AG04450 (cell line): Measurements from ENCODE around the gene PCLO. TPM values are rescaled to one million over a fixed set of nuclear protein-coding genes. Genes with fewer than 3 reads are reported as not detected.

Experiments
- CTCF ChIA-PET: fragments of 300-600, 350-600 bp; formaldehyde crosslinking; extraction: SDS; loops from one replicate; lab custom pipeline; 2022; ENCODE audit warnings: antibody characterized with exemption, inconsistent platforms; lab: Charles Lee
- POLR2A ChIA-PET: fragments of 350-600 bp; formaldehyde crosslinking; extraction: SDS; loops from one replicate; lab custom pipeline; 2021; ENCODE audit warnings: antibody characterized with exemption, inconsistent platforms; lab: Yijun Ruan, JAX
- DNase-seq: peaks from one replicate; pipeline ENCODE4 v3.0.0-alpha.2; 2011; ENCODE audit warnings: low read depth, low spot score
- H3K27ac ChIP-seq: one replicate; pipeline ENCODE4 v1.5.1; 2012; ENCODE audit warnings: low read depth, low read length, control low read depth
- H3K27me3 ChIP-seq: one replicate; pipeline ENCODE4 v1.6.0; 2012; ENCODE audit warnings: low read length; ENCODE audit not compliant: control insufficient read depth, insufficient read depth
- H3K4me3 ChIP-seq: 2 replicates; pipeline ENCODE4 v1.5.1; 2011; ENCODE audit warnings: mild to moderate bottlenecking, low read depth, low read length, control low read depth
- H3K9me3 ChIP-seq: 2 replicates; pipeline ENCODE4 v1.5.1; 2012; ENCODE audit warnings: low read length; ENCODE audit not compliant: control insufficient read depth, insufficient read depth
- polyA plus RNA-seq: library from polyadenylated mRNA; depleted of rRNA; stranded (reverse); fragments of >200 nt; gene quantifications from 2 replicates; pipeline ENCODE4 v1.2.3, GENCODE V29; 2011
- TF ChIP-seq, protein P1 (sequence below): IDR thresholded peaks from 2 replicates; pipeline ENCODE4 v1.5.1; 2011; ENCODE audit warnings: low read depth, low read length, control low read depth, inconsistent platforms

Gene PCLO
- polyA plus RNA-seq, 1 experiment: 0.01 TPM

DNA sequence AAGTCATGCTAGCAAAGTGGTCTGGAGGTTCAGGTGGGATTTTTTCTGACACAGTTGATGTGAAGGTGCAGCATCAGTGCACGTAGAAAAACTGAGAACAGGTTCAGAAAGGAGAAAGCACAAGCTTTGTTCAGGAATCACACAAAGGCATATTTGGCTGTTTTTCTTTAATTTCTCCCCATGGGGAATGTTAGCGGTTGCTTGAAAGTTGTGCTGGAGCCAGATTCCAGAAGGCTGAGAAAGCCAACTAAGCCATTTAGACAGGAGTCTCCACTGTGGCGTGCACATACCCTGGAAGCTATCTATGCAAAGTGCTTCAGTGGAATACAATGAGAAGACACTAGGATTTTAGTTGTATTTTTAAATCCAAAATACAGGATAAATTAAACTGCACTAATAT, 201.4 kb downstream of the PCLO start:
- ChIA-PET POLR2A (no interaction called here), CTCF (no interaction called here)
- TF ChIP-seq, protein P1, sequence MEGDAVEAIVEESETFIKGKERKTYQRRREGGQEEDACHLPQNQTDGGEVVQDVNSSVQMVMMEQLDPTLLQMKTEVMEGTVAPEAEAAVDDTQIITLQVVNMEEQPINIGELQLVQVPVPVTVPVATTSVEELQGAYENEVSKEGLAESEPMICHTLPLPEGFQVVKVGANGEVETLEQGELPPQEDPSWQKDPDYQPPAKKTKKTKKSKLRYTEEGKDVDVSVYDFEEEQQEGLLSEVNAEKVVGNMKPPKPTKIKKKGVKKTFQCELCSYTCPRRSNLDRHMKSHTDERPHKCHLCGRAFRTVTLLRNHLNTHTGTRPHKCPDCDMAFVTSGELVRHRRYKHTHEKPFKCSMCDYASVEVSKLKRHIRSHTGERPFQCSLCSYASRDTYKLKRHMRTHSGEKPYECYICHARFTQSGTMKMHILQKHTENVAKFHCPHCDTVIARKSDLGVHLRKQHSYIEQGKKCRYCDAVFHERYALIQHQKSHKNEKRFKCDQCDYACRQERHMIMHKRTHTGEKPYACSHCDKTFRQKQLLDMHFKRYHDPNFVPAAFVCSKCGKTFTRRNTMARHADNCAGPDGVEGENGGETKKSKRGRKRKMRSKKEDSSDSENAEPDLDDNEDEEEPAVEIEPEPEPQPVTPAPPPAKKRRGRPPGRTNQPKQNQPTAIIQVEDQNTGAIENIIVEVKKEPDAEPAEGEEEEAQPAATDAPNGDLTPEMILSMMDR: no peak
- H3K9me3 ChIP-seq: no peaks in the 10 kb centered on the region
- no peaks in the 10 kb centered on the region for H3K27me3 ChIP-seq
- no peak for DNase-seq
- H3K27ac ChIP-seq: no peak overlapping the region
- H3K4me3 ChIP-seq: no peak overlapping the region

DNA sequence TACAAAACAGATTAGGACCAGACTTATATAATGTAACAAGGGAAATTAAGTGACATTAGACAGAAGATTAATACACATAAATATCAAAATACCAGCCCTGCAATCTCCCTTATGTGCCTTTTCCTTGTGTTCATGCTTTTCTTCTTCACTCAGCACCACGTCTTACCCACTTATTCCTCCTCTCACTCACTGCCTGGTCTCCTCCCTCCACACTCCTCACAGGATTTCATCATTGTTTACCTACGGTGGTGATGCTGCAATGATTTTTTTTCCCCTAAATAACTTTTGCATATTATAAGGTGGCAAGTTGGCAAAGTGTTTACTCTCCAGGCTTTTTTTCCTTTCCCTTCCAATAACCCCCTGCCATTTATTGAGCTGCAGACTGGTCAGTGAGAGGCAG, 203.2 kb downstream of the PCLO start:
- TF ChIP-seq, protein P1: no peak
- H3K9me3 ChIP-seq: no peaks in the 10 kb centered on the region
- H3K27ac ChIP-seq: no peak overlapping the region
- no peak overlapping the region for H3K4me3 ChIP-seq
- no peak for DNase-seq
- ChIA-PET POLR2A (no interaction called here), CTCF (no interaction called here)
- H3K27me3 ChIP-seq: no peaks in the 10 kb centered on the region

DNA sequence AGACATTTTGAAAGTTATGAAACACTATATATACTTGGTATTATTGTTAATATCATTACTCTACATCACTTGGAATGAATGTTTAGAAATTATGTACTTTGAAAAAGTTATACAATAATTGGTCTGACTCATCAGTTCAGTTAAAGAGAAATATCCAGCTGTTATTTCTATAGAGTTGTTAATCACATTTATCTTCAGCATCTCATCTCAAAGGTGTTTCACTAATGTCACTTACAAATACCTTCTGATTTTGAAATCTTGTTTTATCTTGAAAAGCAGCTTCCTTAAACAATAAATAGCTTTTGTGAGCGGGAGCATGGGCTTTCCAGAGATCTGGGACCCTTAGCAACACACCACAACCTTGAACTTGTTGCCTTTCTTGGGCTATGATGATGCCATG, 205.2 kb downstream of the PCLO start:
- CTCF ChIA-PET: no interaction called here
- Histone ChIP-seq H3K4me3 (no peak overlapping the region), H3K27ac (no peak overlapping the region), H3K9me3 (no peaks in the 10 kb centered on the region), H3K27me3 (no peaks in the 10 kb centered on the region)
- no peak for DNase-seq
- TF ChIP-seq, protein P1: no peak
- POLR2A ChIA-PET: interaction anchor here (0.7 kb wide), 1 partner anchor 689 kb away, joined by 3 read pairs; no protein-coding TSS in a partner anchor

DNA sequence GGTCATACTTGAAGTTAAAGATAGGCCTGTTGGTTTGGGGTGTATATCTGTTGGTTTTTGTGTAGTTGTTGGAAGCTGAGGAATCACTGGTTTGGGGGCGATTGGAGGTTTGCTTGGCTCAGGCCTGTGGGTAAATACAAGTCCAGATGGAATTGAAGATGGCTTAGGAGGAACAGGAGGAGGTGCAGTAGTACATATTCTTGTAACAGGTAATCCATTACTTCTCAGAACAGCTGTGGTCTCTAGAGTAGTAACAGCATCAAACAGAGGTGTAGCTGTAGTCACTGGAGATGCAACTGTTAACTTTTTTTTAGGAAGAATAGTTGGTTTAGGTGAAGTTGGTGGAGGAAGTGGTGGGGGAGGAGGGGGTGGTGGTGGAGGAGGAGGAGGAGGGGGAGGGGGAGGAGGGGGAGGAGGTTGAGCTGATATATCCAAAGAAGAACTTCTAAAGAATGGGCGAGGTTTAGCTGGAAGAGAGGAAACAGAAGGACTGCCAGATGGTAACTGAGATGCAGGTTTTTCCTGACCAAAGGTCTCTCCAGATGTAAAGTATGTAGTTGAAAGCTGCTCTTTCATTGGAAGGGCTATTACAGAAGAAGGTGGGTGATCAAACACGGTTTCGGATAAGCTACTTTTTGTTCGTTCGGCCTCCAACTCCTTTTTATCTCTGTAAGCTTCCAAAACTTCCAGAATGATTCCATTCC, 209.2 kb downstream of the PCLO start:
- ChIA-PET CTCF (no interaction called here), POLR2A (no interaction called here)
- no peak for DNase-seq

DNA sequence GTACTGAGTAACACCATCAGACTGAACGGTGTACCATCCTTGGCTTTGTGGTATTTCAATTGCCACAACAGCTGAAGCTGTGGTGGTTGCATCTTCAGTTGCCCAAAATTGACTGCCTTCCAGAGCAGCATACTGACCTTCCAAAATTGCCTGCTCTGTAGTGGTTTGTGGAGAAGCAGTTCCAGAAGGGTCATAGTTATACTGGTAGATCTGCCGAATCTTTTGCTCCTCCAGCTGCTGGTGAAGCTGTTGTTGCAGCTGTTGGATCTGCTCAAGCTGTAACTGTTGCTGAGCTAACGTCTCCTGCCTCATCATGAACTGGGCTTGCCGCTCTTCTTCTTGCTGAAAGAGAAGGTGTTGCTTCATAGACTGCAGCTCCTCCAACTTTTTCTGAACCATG, 212.2 kb downstream of the PCLO start:
- no peaks in the 10 kb centered on the region for H3K9me3 ChIP-seq
- ChIA-PET CTCF (no interaction called here), POLR2A (no interaction called here)
- no peak for DNase-seq
- TF ChIP-seq, protein P1: no peak
- H3K27ac ChIP-seq: no peak overlapping the region
- H3K27me3 ChIP-seq: no peaks in the 10 kb centered on the region
- no peak overlapping the region for H3K4me3 ChIP-seq

More for the DNA sequence above, 209.2 kb downstream of the PCLO start:
- H3K4me3 ChIP-seq: no peak overlapping the region
- H3K27me3 ChIP-seq: no peaks in the 10 kb centered on the region
- TF ChIP-seq, protein P1: no peak
- no peaks in the 10 kb centered on the region for H3K9me3 ChIP-seq
- no peak overlapping the region for H3K27ac ChIP-seq
